Suprapubic skin (tissue), 3 donors: ENCODE measurements around the gene ZNF804A.

Experiments
- CTCF ChIP-seq, 2 donors: fragments of 200-600 bp in 1 of 2; fragments of 450-650 bp in 1 of 2; sonication (generic) in 1 of 2; IDR thresholded peaks; one replicate each; pipeline ENCODE4 v1.5.1; 2016 to 2019; ENCODE audit warnings: antibody characterized with exemption in 2 of 2, mild to moderate bottlenecking in 1 of 2, moderate library complexity in 1 of 2
- POLR2A ChIP-seq, 2 donors: fragments of 450-650 bp; IDR thresholded peaks; one replicate each; pipeline ENCODE4 v1.6.1; 2017; ENCODE audit warnings: antibody characterized with exemption in 2 of 2, mild to moderate bottlenecking in 2 of 2, moderate library complexity in 2 of 2

GRCh38 chr2:184597571-184597991, 748 bp upstream of the ZNF804A start:
- TF ChIP-seq CTCF (IDR thresholded peaks at IDR 0.05) (no peak), POLR2A (IDR thresholded peaks at IDR 0.05) (no peak)
